HAP-1 (cell line): ENCODE results near the gene UROC1.

Experiments used
- DNase-seq, 2 experiments: peaks; one replicate each; pipeline ENCODE4 v3.0.0-alpha.2; 2016 to 2020; ENCODE audit warnings: low spot score in 2 of 2
- H3K27me3 ChIP-seq: fragments of 250-450 bp; sonication (Bioruptor Pico); 2 replicates; pipeline ENCODE4 v1.5.1; 2020; ENCODE audit warnings: low read depth, mild to moderate bottlenecking, moderate library complexity
- H3K36me3 ChIP-seq: fragments of 250-450 bp; sonication (Bioruptor Pico); replicated peaks from 2 replicates; pipeline ENCODE4 v1.5.1; 2020; ENCODE audit warnings: mild to moderate bottlenecking
- H3K4me1 ChIP-seq: fragments of 250-450 bp; sonication (Bioruptor Pico); 2 replicates; pipeline ENCODE4 v1.5.1; 2020; ENCODE audit warnings: mild to moderate bottlenecking
- H3K4me3 ChIP-seq: fragments of 250-450 bp; sonication (Bioruptor Pico); 2 replicates; pipeline ENCODE4 v1.5.1; 2020; ENCODE audit warnings: mild to moderate bottlenecking, moderate library complexity
- H3K9me3 ChIP-seq: fragments of 250-450 bp; sonication (Bioruptor Pico); 2 replicates; pipeline ENCODE4 v1.5.1; 2020; ENCODE audit warnings: mild to moderate bottlenecking, moderate library complexity
- in situ Hi-C: fragments of 300-500 bp; cut with MboI; formaldehyde crosslinking; loops from 3 replicates; pipeline ENCODE4 v1.14.3; 2020; ENCODE audit warnings: low sequenced_read_pairs, inconsistent platforms, mixed read lengths

Gene UROC1

DNA sequence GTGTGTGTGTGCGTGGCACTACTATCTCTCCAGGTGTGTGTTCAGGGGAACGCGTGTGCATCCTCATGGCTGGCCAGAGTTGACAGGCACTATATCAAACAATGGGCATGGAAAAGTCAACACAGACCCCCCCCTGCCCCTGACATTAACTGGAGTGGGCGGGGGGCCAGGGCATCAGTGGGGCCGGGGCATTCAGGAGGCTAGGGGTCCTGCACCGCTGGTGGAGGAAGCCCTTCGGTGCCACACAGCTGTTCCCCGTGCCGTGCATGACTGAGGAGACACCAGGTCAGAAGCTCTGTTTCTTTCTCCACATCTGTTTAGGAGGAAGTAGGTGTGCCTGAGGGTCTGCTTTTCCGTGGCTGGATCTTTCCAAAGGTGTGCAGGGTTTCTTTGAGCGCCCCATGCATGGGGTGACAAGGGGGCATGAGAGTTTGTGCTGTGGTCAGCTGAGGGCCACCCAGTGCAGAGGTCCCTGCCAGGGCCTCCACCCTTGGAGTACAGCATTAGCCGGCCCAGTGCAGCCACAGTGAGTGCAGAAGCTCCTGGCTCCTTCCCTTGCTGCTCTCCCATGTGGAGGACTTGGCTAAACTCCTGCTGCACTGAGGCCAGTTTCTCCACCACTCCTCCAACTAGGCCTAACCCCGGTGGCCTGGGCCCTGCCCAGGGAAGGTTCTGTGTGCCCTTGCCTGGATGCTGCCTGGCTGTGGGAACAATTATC is 33.7 kb upstream of the UROC1 start:
- Histone ChIP-seq H3K4me1 (peaks cover 6% of the 10 kb centered on the region), H3K36me3 (no peaks in the 10 kb centered on the region), H3K9me3 (no peaks in the 10 kb centered on the region), H3K27me3 (no peaks in the 10 kb centered on the region), H3K4me3 (no peak overlapping the region)
- in situ Hi-C loops, result no loop called here
- DNase-seq, result peak in 1 of 2 experiments; percentile 6

GRCh38 chr3:126550488-126551051 is 33.0 kb upstream of the UROC1 start:
- in situ Hi-C loops, result no loop called here
- no peak overlapping the region for H3K4me3 ChIP-seq
- no peak for DNase-seq
- H3K36me3 ChIP-seq, result no peaks in the 10 kb centered on the region
- H3K9me3 ChIP-seq, result no peaks in the 10 kb centered on the region
- no peaks in the 10 kb centered on the region for H3K27me3 ChIP-seq
- H3K4me1 ChIP-seq, result peaks cover 6% of the 10 kb centered on the region

GRCh38 chr3:126549861-126550487 is 32.4 kb upstream of the UROC1 start:
- Histone ChIP-seq H3K27me3 (no peaks in the 10 kb centered on the region), H3K4me1 (peaks cover 6% of the 10 kb centered on the region), H3K9me3 (no peaks in the 10 kb centered on the region), H3K36me3 (no peaks in the 10 kb centered on the region), H3K4me3 (no peak overlapping the region)
- DNase-seq, result peak in 1 of 2 experiments; percentile 6
- in situ Hi-C loops, result no loop called here

GRCh38 chr3:126548556-126549466 is 31.2 kb upstream of the UROC1 start:
- peaks cover 4% of the 10 kb centered on the region for H3K4me1 ChIP-seq
- no peaks in the 10 kb centered on the region for H3K27me3 ChIP-seq
- no peaks in the 10 kb centered on the region for H3K9me3 ChIP-seq
- H3K4me3 ChIP-seq, result no peak overlapping the region
- H3K36me3 ChIP-seq, result no peaks in the 10 kb centered on the region
- in situ Hi-C loops, result no loop called here
- DNase-seq, result peak in 1 of 2 experiments; percentile 8

DNA sequence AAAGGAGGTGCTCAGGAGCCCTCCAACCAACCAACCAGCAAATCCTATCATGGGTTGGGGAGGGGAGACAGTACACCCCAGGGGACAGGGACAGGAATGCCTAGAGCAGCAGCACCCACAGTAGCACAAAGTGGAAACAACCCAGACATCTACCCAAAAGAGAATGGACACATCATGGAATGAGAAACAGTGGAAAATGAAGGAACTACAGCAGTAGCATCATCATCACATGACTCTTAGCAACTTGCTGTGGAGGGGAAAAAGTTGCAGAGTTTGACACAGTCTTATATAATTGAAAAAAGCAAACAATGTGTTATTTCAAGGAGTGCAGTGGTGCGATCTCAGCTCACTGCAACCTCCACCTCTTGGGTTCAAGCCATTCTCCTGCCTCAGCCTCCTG is 30.1 kb upstream of the UROC1 start:
- in situ Hi-C loops, result no loop called here
- no peaks in the 10 kb centered on the region for H3K27me3 ChIP-seq
- no peaks in the 10 kb centered on the region for H3K9me3 ChIP-seq
- H3K4me1 ChIP-seq, result no peaks in the 10 kb centered on the region
- H3K4me3 ChIP-seq, result no peak overlapping the region
- DNase-seq, result peak in 1 of 2 experiments; percentile 1
- no peaks in the 10 kb centered on the region for H3K36me3 ChIP-seq

GRCh38 chr3:126546549-126547239 is 29.1 kb upstream of the UROC1 start:
- in situ Hi-C loops, result no loop called here
- H3K4me1 ChIP-seq, result no peaks in the 10 kb centered on the region
- H3K27me3 ChIP-seq, result no peaks in the 10 kb centered on the region
- no peak overlapping the region for H3K4me3 ChIP-seq
- DNase-seq, result peak in 1 of 2 experiments; percentile 3
- H3K36me3 ChIP-seq, result no peaks in the 10 kb centered on the region
- no peaks in the 10 kb centered on the region for H3K9me3 ChIP-seq

- no peak for DNase-seq
- Histone ChIP-seq H3K36me3 (no peaks in the 10 kb centered on the region), H3K4me3 (no peak overlapping the region), H3K9me3 (no peaks in the 10 kb centered on the region), H3K27me3 (no peaks in the 10 kb centered on the region), H3K4me1 (no peaks in the 10 kb centered on the region)
- in situ Hi-C loops, result no loop called here
These were observed 28.4 kb upstream of the UROC1 start for GRCh38 chr3:126546013-126546412.

GRCh38 chr3:126545544-126545943 is 28.0 kb upstream of the UROC1 start:
- no peaks in the 10 kb centered on the region for H3K4me1 ChIP-seq
- in situ Hi-C loops, result no loop called here

GRCh38 chr3:126544596-126545281 is 27.2 kb upstream of the UROC1 start:
- DNase-seq, result peak in 1 of 2 experiments; percentile 5

More at GRCh38 chr3:126545544-126545943, 28.0 kb upstream of the UROC1 start:
- Histone ChIP-seq H3K36me3 (no peaks in the 10 kb centered on the region), H3K27me3 (no peaks in the 10 kb centered on the region), H3K9me3 (no peaks in the 10 kb centered on the region), H3K4me3 (no peak overlapping the region)
- DNase-seq, result peak in 1 of 2 experiments; percentile 5

GRCh38 chr3:126543457-126544061 is 26.0 kb upstream of the UROC1 start:
- H3K9me3 ChIP-seq, result no peaks in the 10 kb centered on the region
- peak in 1 of 2 experiments; percentile 3 for DNase-seq
- H3K4me3 ChIP-seq, result no peak overlapping the region
- H3K36me3 ChIP-seq, result no peaks in the 10 kb centered on the region
- no peaks in the 10 kb centered on the region for H3K4me1 ChIP-seq
- no peaks in the 10 kb centered on the region for H3K27me3 ChIP-seq
- in situ Hi-C loops, result no loop called here

More at GRCh38 chr3:126544596-126545281, 27.2 kb upstream of the UROC1 start:
- no peak overlapping the region for H3K4me3 ChIP-seq
- no peaks in the 10 kb centered on the region for H3K27me3 ChIP-seq
- in situ Hi-C loops, result no loop called here
- H3K4me1 ChIP-seq, result no peaks in the 10 kb centered on the region
- H3K9me3 ChIP-seq, result no peaks in the 10 kb centered on the region
- H3K36me3 ChIP-seq, result no peaks in the 10 kb centered on the region

GRCh38 chr3:126542340-126543241 is 25.0 kb upstream of the UROC1 start:
- peak in 1 of 2 experiments; percentile 4 for DNase-seq

More at GRCh38 chr3:126542340-126543241, 25.0 kb upstream of the UROC1 start:
- in situ Hi-C loops, result no loop called here
- Histone ChIP-seq H3K4me3 (no peak overlapping the region), H3K4me1 (no peaks in the 10 kb centered on the region), H3K9me3 (no peaks in the 10 kb centered on the region), H3K36me3 (no peaks in the 10 kb centered on the region), H3K27me3 (no peaks in the 10 kb centered on the region)
